Left ventricle myocardium superior (tissue), 1 donor: Measurements from ENCODE around the gene MAPK7. TPM values are rescaled to one million over a fixed set of nuclear protein-coding genes. Genes with fewer than 3 reads are reported as not detected.

Experiments
- microRNA-seq: library from miRNA; unstranded; fragments of <30 nt; microRNA quantifications from one replicate; pipeline ENCODE4 v1.2.0, GENCODE V29; 2020; ENCODE audit warnings: borderline number of aligned reads
- total RNA-seq: library from RNA; stranded (reverse); fragmentation: NEBNext Ultra II Directional; extraction: Animal tissue kit (Norgen Biotek cat#: 25700); gene quantifications from one replicate; pipeline ENCODE4 v1.2.1, GENCODE V29; 2021
- donor health status: DM: no; HTN: yes; CAD: no; lungs with severe emphysema.

MAPK7 gene
- total RNA-seq, 1 donor from 2014 or later: 10.7 TPM

Small RNA genes lying within 50 kb of the gene (microRNA-seq; reads per million reads assigned to microRNA genes)
- 70.6 reads per million, percentile 33 among the genes with 10 or more reads in this experiment for gene MIR1180

Other genes with a start within 250 kb of the MAPK7 start
- 94.5 TPM for gene EPN2, start 141.1 kb upstream of the MAPK7 start, total RNA-seq
- 5.9 TPM for gene B9D1, start 15.8 kb upstream of the MAPK7 start, total RNA-seq
- 34.8 TPM for gene MFAP4, start 8.7 kb downstream of the MAPK7 start, total RNA-seq
- 3.5 TPM for gene RNF112, start 32.7 kb downstream of the MAPK7 start, total RNA-seq
- 4.6 TPM for gene SLC47A1, start 155.4 kb downstream of the MAPK7 start, total RNA-seq